GM10266 (cell line): Measurements from ENCODE around the gene MRM3.
"Not testable (repeated sequence)": the region's sequence is repeated elsewhere in the genome, so short reads cannot be mapped to it uniquely, and the experiment has no call there.

Experiments
- DNase-seq: peaks from one replicate; pipeline ENCODE4 v3.0.0; 2012; ENCODE audit errors: extremely low spot score
- CTCF ChIP-seq: IDR thresholded peaks from 2 replicates; pipeline ENCODE4 v1.5.1; 2012; ENCODE audit warnings: mild to moderate bottlenecking, low read depth; ENCODE audit not compliant: control insufficient read depth, insufficient read depth; ENCODE audit errors: missing control alignments

Gene MRM3

GRCh38 chr17:787641-788221 is 5.6 kb downstream of the MRM3 start:
- DNase-seq = no peak
- TF ChIP-seq CTCF = no peak

GRCh38 chr17:788551-788950 is 6.4 kb downstream of the MRM3 start:
- no peak for DNase-seq
- TF ChIP-seq CTCF = no peak

GRCh38 chr17:789160-789840 is 7.1 kb downstream of the MRM3 start:
- no peak for TF ChIP-seq CTCF
- DNase-seq = no peak

GRCh38 chr17:789931-790873 is 8.0 kb downstream of the MRM3 start:
- DNase-seq = not testable (repeated sequence)

- DNase-seq = not testable (repeated sequence)
These were observed 8.7 kb downstream of the MRM3 start for GRCh38 chr17:790874-791247.

- DNase-seq = no peak
- TF ChIP-seq CTCF = no peak
These were observed 9.7 kb downstream of the MRM3 start for GRCh38 chr17:791829-792228.

GRCh38 chr17:792277-792676 is 10.1 kb downstream of the MRM3 start:
- no peak for TF ChIP-seq CTCF
- no peak for DNase-seq

- DNase-seq = peak; percentile 83
- peak; percentile 62 for TF ChIP-seq CTCF
These were observed 12.7 kb downstream of the MRM3 start for GRCh38 chr17:794876-795275.
